ENCODE measurements around the gene STX1B. TPM values are rescaled to one million over a fixed set of nuclear protein-coding genes. Genes with fewer than 3 reads are reported as not detected.
A peak's percentile ranks its signal among the peaks of the same experiment; 100 is the strongest.
"Not testable (repeated sequence)": the region's sequence is repeated elsewhere in the genome, so short reads cannot be mapped to it uniquely, and the experiment has no call there.

Gene STX1B
- total RNA-seq, 1 experiment from 2014 or later: 0.10 TPM

GRCh38 chr16:30953511-30954124 is 56.8 kb downstream of the STX1B start:
- peak; percentile 74 for DNase-seq (ENCODE audit: extremely low read depth, low read depth)

- no peak for DNase-seq (ENCODE audit: extremely low read depth, low read depth)
These were observed 57.3 kb downstream of the STX1B start for GRCh38 chr16:30953111-30953510.

GRCh38 chr16:30951750-30952149 is 58.7 kb downstream of the STX1B start:
- no peak for DNase-seq (ENCODE audit: extremely low read depth, low read depth)

- no peak for DNase-seq (ENCODE audit: extremely low read depth, low read depth)
These were observed 59.2 kb downstream of the STX1B start for GRCh38 chr16:30951193-30951592.

GRCh38 chr16:30950516-30951065 is 59.8 kb downstream of the STX1B start:
- no peak for DNase-seq (ENCODE audit: extremely low read depth, low read depth)

- peak; percentile 65 for DNase-seq (ENCODE audit: extremely low read depth, low read depth)
These were observed 60.6 kb downstream of the STX1B start for GRCh38 chr16:30949650-30950515.

GRCh38 chr16:30948667-30949649 is 61.5 kb downstream of the STX1B start, which contains the start of gene ORAI3:
ORAI3 (plus strand) TSS chr16:30949068; CDS start chr16:30949290, 222 bp downstream.
- DNase-seq (ENCODE audit: extremely low read depth, low read depth): peak; percentile 27

- peak; percentile 85 for DNase-seq (ENCODE audit: extremely low read depth, low read depth)
These were observed 62.4 kb downstream of the STX1B start for GRCh38 chr16:30947859-30948666.

- no peak for DNase-seq (ENCODE audit: extremely low read depth, low read depth)
These were observed 62.9 kb downstream of the STX1B start for GRCh38 chr16:30947541-30947858.

GRCh38 chr16:30946671-30947540 is 63.5 kb downstream of the STX1B start:
- no peak for DNase-seq (ENCODE audit: extremely low read depth, low read depth)

GRCh38 chr16:30944352-30944751 is 66.1 kb downstream of the STX1B start:
- DNase-seq (ENCODE audit: extremely low read depth, low read depth): no peak

GRCh38 chr16:30942426-30942806 is 68.0 kb downstream of the STX1B start:
- no peak for DNase-seq (ENCODE audit: extremely low read depth, low read depth)

GRCh38 chr16:30941600-30942425 is 68.6 kb downstream of the STX1B start:
- DNase-seq (ENCODE audit: extremely low read depth, low read depth): peak; percentile 78

GRCh38 chr16:30939571-30939970 is 70.9 kb downstream of the STX1B start:
- DNase-seq (ENCODE audit: extremely low read depth, low read depth): not testable (repeated sequence)
